Natural killer cell treated with Interleukin-12 subunit alpha and Interleukin-12 subunit beta and Interleukin-15 and Interleukin-18, amount 100 ng/mL, for 72 hours (primary cell): ENCODE data around the gene COL4A4. TPM values are rescaled to one million over a fixed set of nuclear protein-coding genes. Genes with fewer than 3 reads are reported as not detected.

Experiments used
- ATAC-seq, 2 donors: fragments of 150-1000 bp; cut with Tn5 transposase in 1 of 2; sonication (Bioruptor Pico), chemical (Tn5 transposase) in 1 of 2; 2 replicates each; pipeline ENCODE4 v1.10.0; 2021
- DNase-seq: peaks from one replicate; pipeline ENCODE4 v3.0.0; 2022; ENCODE audit warnings: low spot score
- H3K27ac Mint-ChIP-seq, 2 donors: 1 replicate in 1 of 2; 2 replicates in 1 of 2; pipeline ENCODE4 v1.8.0; 2022; ENCODE audit warnings: mixed read lengths in 2 of 2, mild to moderate bottlenecking in 1 of 2, moderate library complexity in 1 of 2
- H3K27me3 Mint-ChIP-seq, 2 donors: 1 replicate in 1 of 2; 2 replicates in 1 of 2; pipeline ENCODE4 v1.8.0; 2022; ENCODE audit warnings: mixed read lengths in 2 of 2
- H3K36me3 Mint-ChIP-seq: one replicate; pipeline ENCODE4 v1.8.0; 2022; ENCODE audit warnings: mixed read lengths
- H3K4me1 Mint-ChIP-seq, 2 donors: 1 replicate in 1 of 2; 2 replicates in 1 of 2; pipeline ENCODE4 v1.8.0; 2022; ENCODE audit warnings: low read depth in 2 of 2, mixed read lengths in 2 of 2, mild to moderate bottlenecking in 1 of 2
- H3K4me3 Mint-ChIP-seq: one replicate; pipeline ENCODE4 v1.8.0; 2022; ENCODE audit warnings: mixed read lengths
- H3K9me3 Mint-ChIP-seq: 2 replicates; pipeline ENCODE4 v1.8.0; 2022; ENCODE audit warnings: mixed read lengths
- total RNA-seq, 2 donors: library from RNA; stranded (reverse); gene quantifications; one replicate each; pipeline ENCODE4 v1.2.3, GENCODE V29; 2022

Gene COL4A4
- total RNA-seq, 2 donors from 2014 or later: 0.11 to 0.62 TPM

DNA sequence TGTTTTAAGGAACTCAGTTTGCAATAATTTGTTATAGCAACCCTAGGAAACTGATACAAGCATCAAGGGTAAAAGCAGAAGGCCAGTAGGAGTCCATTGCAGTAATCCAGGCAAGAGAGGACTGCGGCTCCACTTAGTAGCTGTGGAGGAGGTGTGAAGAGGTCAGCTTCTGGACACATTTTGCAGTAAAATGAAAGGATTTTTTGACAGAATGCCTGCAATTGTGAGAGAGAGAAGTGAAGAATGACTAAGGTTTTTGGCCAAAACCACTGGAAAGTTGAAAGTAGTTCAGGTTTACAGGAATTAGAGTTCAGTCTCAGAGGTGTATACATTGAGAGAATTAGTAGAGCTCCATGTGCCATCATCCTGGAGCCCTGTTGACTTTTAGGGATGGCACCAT, 198.6 kb downstream of the COL4A4 start:
- H3K27me3 Mint-ChIP-seq: no peaks in the 10 kb centered on the region
- no peak for DNase-seq
- no peak for ATAC-seq
- no peaks in the 10 kb centered on the region for H3K9me3 Mint-ChIP-seq
- no peak overlapping the region for H3K4me3 Mint-ChIP-seq
- H3K36me3 Mint-ChIP-seq: no peaks in the 10 kb centered on the region
- no peaks in the 10 kb centered on the region for H3K4me1 Mint-ChIP-seq
- no peak overlapping the region for H3K27ac Mint-ChIP-seq

DNA sequence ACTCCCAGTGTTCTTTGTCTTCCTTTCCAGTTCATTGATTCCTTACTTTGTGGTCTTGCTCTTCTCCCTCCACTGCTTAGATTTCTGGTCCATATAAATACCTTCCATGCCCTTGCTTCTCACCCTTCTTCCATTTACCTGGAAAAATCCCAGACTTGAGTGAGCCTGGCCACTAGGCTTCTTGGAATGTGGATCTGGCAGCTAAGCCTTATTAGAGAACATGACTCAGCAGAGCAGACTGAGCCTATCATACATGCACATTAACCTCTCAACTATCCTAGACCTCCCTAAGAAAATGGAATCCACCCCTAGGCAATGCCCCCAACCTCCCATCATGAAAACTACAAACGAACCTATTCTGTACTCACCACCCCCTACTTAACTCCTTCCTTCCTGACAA, 200.5 kb downstream of the COL4A4 start:
- Mint-ChIP-seq H3K27ac (no peak overlapping the region), H3K4me3 (no peak overlapping the region), H3K27me3 (no peaks in the 10 kb centered on the region), H3K36me3 (no peaks in the 10 kb centered on the region), H3K4me1 (no peaks in the 10 kb centered on the region), H3K9me3 (no peaks in the 10 kb centered on the region)
- no peak for ATAC-seq
- DNase-seq: no peak

DNA sequence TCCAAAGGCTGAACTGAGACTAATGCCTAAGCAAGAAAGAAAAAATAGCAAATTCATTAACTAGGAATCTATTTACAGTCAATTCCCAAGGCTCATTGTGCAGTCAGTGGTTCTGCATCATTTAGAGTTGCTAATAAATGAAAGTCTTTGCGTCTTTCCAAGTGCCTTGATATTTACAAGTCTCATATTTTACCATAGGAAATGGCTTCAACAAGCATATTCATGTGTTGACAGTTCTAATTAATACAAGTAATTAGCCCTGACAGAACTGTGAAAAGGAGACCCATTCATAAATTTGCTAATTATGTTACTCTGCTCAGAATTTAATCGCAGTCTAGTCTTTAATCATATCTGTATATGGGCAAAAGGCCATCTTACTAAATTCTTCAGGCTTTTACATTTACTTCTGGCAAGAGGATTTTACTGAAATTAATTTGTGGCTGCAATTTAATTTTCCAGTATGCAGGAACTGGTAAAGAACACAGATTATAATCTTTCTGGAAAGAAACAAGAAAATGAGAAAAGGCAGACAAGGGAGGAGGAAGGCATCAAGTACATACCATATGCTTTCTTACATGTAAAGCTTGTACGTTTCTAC, 201.7 kb downstream of the COL4A4 start:
- Mint-ChIP-seq H3K4me3 (no peak overlapping the region), H3K9me3 (no peaks in the 10 kb centered on the region), H3K36me3 (peaks cover 9% of the 10 kb centered on the region), H3K4me1 (no peaks in the 10 kb centered on the region), H3K27ac (no peak overlapping the region), H3K27me3 (no peaks in the 10 kb centered on the region)
- DNase-seq: no peak
- ATAC-seq: no peak

DNA sequence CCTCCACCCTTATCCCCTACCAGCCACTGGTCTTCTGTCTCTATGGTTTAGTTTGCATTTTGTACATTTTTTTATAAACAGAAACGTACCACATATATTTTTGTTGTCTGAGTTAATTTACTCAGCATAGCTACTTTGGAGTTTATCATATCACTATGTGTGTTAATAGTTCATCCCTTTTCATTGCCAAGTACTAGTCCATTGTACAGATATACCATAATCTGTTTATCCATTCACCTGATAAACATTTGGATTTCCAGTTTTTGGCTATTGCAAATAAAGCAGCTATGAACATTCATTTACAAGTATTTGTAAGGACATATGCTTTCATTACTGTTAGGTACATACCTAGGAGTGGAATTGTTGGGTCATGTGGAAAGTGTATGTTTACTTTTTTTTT, 204.6 kb downstream of the COL4A4 start:
- H3K27me3 Mint-ChIP-seq: no peaks in the 10 kb centered on the region
- no peak for ATAC-seq
- H3K4me3 Mint-ChIP-seq: no peak overlapping the region
- H3K27ac Mint-ChIP-seq: no peak overlapping the region
- H3K36me3 Mint-ChIP-seq: peaks cover 11% of the 10 kb centered on the region
- no peaks in the 10 kb centered on the region for H3K4me1 Mint-ChIP-seq
- no peak for DNase-seq
- no peaks in the 10 kb centered on the region for H3K9me3 Mint-ChIP-seq

DNA sequence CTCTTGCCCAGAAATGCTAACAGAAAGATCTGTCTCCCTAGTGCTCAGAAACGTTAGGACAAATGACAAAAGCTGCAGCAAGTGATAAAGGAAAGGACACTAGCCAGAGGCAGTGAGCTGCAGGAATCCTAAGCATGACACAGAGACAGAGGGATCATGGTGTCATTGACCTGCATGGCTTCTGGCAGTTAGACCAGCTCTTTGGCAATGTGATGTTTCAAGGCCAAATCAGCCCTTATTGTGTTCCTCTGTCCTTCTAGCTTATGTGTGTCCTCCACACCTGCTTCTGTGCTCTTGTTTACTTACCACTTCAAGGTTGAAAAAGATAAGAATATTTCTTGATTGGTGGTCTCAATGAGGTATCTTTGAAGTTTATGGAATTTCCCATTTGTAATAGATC, 207.3 kb downstream of the COL4A4 start:
- Mint-ChIP-seq H3K9me3 (no peaks in the 10 kb centered on the region), H3K27ac (no peak overlapping the region), H3K4me3 (no peak overlapping the region), H3K36me3 (peaks cover 11% of the 10 kb centered on the region), H3K4me1 (no peaks in the 10 kb centered on the region), H3K27me3 (no peaks in the 10 kb centered on the region)
- ATAC-seq: no peak
- DNase-seq: no peak

DNA sequence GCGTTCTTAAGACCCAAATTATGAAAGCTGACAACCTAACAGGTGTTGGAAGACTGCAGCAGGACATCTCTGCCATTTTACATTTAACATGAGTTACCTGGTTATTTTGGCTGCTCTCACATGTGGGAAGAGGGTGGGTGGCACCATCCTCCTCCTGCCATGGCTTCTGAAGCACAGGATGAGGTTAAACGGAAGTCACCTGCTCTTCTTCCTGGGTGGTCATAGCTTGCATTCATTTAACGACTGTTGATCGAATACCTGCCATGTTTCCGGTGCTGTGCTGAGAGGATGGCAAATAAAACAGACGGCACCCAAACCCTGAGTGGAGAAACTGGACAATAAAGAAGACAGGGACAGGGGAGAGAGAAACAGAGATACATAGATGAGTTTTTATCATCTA, 210.2 kb downstream of the COL4A4 start:
- Mint-ChIP-seq H3K36me3 (peaks cover 11% of the 10 kb centered on the region), H3K27ac (no peak overlapping the region), H3K4me3 (no peak overlapping the region), H3K27me3 (no peaks in the 10 kb centered on the region), H3K9me3 (no peaks in the 10 kb centered on the region), H3K4me1 (peaks cover 0 to 4% of the 10 kb centered on the region in 2 donors)
- ATAC-seq (no peak), DNase-seq (no peak)

DNA sequence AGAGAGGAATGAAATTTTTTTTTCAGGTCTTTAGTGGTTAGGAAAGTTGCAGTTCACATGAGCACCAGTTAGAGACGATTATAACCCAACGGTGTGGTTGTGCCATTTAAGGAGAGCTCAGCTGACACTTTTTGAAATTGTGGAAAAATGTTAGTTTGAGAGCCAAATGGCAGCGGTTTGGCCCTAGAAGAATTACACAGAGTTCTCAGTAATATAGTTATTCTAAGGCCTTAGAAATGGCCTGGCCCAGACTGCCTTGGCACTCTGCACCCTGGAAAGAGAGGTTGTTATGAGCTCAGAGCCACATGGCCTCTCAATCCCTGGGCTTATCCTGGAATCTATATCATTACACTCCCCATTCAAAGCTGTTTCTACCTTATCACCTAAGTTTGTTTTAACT, 210.8 kb downstream of the COL4A4 start:
- Mint-ChIP-seq H3K36me3 (peaks cover 9% of the 10 kb centered on the region), H3K9me3 (no peaks in the 10 kb centered on the region), H3K27me3 (no peaks in the 10 kb centered on the region), H3K4me3 (no peak overlapping the region), H3K4me1 (peaks cover 0 to 4% of the 10 kb centered on the region in 2 donors), H3K27ac (no peak overlapping the region)
- ATAC-seq: no peak
- no peak for DNase-seq

Other genes starting within 250 kb of the COL4A4 start
- gene COL4A3, start 419 bp upstream of the COL4A4 start, total RNA-seq: under 1 TPM; 0.22 to 0.62 TPM
- 10 to 100 TPM; 51.4 to 73.1 TPM for gene MFF, start 161.0 kb upstream of the COL4A4 start, total RNA-seq
- not detected for gene TM4SF20, start 215.1 kb upstream of the COL4A4 start, total RNA-seq
- gene SCYGR1, start 223.7 kb upstream of the COL4A4 start, total RNA-seq: not detected